OCI-M1 (cell line): ENCODE data around the gene SYT1.

Source experiments
- DNase-seq: peaks from one replicate; lab custom pipeline; 2025; lab: John Stamatoyannopoulos, UW

SYT1 gene

DNA sequence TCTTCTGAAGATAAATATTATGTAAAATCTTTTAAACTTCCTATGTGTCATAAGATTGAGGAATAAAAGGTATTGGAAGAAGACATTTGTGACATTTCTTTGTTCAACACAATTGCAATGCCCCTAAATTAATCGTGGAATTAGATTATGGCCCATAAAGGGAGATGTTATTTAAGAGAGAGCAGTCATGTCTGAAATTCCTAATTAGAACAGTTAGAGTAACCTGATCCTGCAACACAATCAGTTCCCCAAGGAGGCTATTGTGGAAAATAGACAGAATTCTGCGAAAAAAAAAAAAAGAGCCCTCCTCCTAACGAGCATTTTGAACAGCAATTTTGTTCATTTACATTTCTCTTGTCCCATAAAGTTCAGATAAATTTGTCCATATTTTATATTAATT, 486.7 kb downstream of the SYT1 start:
- no peak for DNase-seq

- DNase-seq = no peak
Observed at GRCh38 chr12:79356216-79356615, 491.6 kb downstream of the SYT1 start.

GRCh38 chr12:79357048-79357447, 492.5 kb downstream of the SYT1 start:
- DNase-seq = no peak

DNA sequence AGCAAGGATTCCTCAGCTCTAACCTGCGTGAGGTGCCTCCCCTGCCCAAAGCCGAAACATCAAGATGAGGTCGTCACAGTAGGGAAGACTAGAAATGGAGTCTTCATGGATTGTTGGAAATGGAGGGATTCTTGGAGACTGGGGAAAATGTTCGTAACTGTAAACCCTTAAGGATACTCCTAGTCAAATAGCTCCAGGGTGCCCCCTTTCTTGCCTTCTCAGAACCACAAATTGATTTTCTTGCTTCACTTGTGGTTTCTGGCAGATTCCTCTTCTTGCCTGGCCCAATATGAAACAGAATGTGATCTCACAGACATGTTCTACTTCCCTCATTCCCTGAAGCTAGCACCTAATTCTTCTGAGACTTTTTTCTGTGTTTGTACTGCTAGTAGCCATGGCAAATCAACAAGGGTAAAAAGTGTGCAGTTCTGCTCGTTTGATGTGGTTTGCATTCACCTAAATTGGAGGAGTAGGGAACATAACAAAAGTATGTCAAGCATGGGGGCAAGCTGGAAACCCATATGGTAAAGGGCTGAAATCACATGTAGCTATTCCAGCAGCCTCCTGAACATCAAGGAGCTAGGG, 494.2 kb downstream of the SYT1 start:
- DNase-seq = peak; percentile 57

DNA sequence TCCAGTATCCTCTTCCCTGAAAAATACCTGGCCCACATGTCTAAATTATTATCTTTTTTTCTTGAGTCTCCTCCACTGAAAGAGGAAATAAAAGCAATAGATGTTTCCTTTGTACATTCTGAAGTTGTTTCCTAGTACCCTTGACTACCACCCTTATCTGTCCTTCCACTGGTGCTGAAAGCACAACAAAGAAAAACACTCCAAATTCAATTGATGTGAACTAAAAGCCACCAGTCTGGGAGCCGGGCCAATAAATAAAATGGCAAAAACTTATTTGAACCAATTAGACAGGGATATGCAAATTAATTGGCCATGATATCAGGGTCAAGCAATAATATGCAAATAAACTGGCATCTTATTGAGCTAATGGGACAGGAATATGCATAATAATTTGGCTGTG, 495.7 kb downstream of the SYT1 start:
- DNase-seq = peak; percentile 61

DNA sequence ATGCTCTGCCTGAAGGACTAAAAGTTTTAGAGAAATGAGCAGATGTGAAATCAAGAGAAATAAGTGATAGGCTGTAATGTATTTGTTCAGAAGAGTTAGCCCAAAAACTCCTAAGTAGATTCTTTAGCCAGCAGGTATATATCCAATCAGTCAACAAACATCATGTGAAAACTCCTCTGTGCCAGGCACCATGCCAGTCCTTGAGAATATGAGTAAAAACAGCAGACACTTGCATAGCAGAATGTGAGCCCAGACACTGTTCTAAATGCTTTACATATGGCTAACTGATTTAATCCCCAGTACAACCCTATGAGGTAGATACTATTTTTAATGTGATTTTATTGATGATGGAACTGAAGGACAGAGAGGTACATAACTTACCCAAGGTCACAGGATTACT, 496.4 kb downstream of the SYT1 start:
- no peak for DNase-seq

DNA sequence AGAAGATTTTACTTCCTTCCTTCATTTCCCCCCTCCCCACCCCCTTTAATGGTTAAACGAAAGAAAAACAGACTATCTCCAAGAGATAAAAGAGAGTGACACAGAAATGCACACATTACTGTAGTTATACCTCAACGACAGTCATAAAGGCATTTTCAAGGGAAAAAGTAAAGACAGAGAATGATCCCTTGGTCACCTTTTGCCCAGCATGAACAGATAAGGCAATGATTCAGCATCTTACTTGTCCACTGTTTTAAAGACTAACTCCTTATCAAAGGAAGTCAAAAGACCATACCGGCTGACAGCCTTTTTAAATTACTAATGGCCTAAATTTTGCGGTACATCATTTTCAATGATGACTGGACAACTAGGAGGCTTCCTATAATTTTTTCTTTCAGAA, 499.6 kb downstream of the SYT1 start:
- peak; percentile 80 for DNase-seq

DNA sequence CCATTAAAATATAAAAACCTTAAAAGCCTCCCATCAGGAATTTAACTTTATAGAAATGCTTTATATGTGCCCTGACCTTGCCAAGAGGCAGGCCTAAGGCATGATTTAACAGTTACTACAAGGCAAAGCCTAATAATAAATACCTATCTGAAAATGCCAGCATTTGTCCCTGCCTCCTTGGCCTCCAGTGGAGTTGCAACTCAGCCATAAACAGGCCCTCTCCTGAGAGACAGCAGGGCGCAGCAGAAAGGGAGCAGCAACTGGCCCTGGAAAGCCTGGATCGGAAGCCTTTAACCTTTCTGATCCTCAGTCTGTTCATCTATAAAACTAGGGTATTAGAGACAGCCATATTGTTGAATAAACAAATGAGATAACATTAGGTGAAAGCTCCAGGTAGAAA, 501.8 kb downstream of the SYT1 start:
- no peak for DNase-seq

GRCh38 chr12:79367032-79367589, 502.5 kb downstream of the SYT1 start:
- DNase-seq = no peak

- DNase-seq = no peak
Observed at GRCh38 chr12:79370021-79370420, 505.4 kb downstream of the SYT1 start.

DNA sequence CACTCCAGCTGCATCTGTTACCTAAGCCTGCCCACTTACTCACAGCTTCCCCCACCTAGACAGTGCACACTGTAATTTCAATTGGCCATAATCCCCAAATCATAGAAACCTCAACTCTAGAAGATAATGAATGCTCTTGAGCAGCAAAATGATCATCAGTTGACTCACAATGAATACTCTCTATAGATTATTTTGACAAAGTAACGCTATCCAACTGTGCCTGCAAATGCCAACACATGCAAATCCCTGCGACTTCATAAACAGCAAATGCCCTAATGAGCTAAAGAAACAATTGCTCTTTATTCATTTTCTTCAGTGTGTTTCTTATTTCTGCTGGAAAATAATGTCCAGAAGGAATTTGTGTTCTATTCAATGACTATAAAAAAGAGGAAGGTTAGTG, 506.7 kb downstream of the SYT1 start:
- no peak for DNase-seq

DNA sequence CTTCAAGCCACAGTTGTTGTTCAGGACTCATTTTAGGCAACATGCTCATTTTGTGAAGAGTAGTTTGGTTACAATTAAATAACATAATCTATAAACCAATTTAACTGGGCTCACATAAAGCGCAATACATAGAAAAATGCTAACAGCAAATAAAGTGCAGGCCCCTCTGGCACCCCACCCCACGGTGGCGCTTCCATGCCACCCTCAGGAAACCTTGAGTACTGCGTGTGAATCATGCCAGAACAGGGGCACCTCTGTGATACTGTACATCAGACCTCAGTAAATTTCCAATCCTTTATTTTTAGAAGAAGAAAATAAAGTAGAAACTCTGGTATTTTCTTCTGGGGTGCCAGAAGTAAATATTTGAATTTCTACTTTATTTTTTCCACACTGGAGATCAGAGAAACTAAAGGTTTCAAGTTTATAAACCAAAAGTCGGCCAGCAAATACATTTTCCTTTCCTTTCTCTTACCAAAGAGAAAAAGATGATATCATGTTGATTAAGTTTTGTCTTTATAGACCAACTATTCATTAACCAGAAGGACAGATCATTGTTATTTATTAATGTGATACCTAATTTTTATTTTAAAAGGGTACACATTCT, 509.4 kb downstream of the SYT1 start:
- DNase-seq = peak; percentile 67

- no peak for DNase-seq
Observed at GRCh38 chr12:79374545-79374944, 510.0 kb downstream of the SYT1 start.

DNA sequence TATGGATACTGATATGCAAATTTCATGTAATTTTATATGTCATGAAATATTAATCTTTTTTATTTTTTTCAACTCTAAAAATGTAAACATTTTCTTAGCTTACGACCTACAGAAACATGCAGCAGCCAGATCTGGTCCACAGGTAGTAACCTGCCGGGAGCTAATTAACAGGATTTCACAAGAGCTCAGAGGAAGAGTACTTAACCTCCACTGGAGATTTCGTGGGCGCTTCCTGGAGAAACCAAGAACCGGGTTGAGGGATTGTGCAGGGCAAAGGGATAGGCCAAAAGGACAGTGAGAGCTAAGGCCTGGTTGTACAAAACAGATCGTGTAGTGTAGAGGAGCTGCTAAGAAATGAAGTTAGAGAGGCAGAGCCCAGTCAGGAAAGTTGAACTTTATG, 510.5 kb downstream of the SYT1 start:
- DNase-seq = no peak

- DNase-seq = no peak
Observed at GRCh38 chr12:79378496-79378895, 513.9 kb downstream of the SYT1 start.

- no peak for DNase-seq
Observed at GRCh38 chr12:79380402-79380801, 515.8 kb downstream of the SYT1 start.

GRCh38 chr12:79381248-79382208, 517.0 kb downstream of the SYT1 start:
- no peak for DNase-seq

DNA sequence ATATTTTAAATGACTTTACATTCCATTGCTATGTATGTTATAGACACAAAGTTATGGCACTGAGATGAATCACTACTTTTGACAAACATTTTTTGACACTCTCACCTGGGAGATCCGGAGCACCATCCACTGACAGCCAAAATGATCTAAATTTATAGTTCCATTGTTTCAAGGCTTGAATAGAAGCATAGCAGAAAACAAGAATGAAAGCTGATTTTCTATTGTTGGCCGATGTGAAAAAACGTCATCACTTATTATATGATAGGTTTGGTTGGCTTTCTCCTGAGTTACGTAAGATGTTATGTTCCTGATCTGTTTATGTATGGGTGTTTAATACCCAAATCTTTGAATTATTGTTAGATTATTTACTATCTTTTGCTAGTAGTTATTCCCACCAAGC, 520.0 kb downstream of the SYT1 start:
- no peak for DNase-seq

GRCh38 chr12:79388011-79388410, 523.4 kb downstream of the SYT1 start:
- no peak for DNase-seq

DNA sequence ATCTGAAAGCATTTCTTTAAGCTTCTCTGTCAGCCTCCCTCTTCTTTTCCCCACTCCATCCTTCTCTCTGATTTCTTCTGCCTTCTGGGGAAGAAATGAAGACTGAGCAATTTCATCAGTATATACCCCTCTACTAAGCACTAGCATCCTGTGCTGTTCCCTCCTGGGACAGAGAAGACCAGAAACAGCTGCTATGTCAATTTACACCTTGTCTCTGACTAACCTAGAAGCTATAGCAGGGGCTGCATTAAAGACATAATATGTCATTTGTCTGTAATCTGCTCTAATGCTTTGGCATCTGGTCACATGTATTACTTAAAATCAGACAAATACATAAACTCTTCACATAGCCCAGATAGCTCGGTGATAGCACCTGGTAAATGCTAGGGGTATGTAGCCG, 529.3 kb downstream of the SYT1 start:
- DNase-seq = no peak

DNA sequence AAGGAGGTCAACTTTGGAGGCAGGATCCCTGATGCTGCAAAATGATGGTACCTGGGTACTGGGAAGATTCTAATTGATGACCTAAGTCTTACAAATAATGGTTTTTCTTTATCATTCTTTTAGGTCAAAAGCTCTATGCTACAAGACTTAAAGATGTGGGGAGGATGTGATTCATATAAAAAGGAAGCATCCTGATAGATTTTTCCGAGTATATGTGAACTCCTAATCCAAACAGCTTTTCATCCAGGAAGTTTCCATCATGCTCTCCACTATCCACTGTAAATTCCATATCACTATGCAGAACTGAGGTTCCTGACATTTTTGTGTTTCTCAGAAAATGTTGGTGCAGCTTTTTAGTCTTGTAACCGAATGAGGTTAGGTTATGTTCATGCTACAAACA, 533.0 kb downstream of the SYT1 start:
- DNase-seq = no peak

- no peak for DNase-seq
Observed at GRCh38 chr12:79400481-79400880, 535.9 kb downstream of the SYT1 start.

- no peak for DNase-seq
Observed at GRCh38 chr12:79402606-79403005, 538.0 kb downstream of the SYT1 start.
